Superior temporal gyrus (tissue), 1 donor: ENCODE data around the gene NPB.

ENCODE experiments used
- DNase-seq: peaks from one replicate; pipeline ENCODE4 v3.0.0-alpha.2; 2016; ENCODE audit errors: extremely low spot score

Gene NPB

GRCh38 chr17:81925860-81926450 is 23.9 kb downstream of the NPB start:
- no peak for DNase-seq

GRCh38 chr17:81926451-81927151 is 24.6 kb downstream of the NPB start:
- no peak for DNase-seq

GRCh38 chr17:81927152-81927652 is 25.2 kb downstream of the NPB start:
- DNase-seq: no peak

- DNase-seq: peak; percentile 96
Measured at GRCh38 chr17:81927653-81928543, 25.9 kb downstream of the NPB start, which contains the start of gene MAFG. Gene MAFG, minus strand, starts transcription at chr17:81927735. Its CDS starts 4,550 bp downstream, at chr17:81923185.

GRCh38 chr17:81928544-81929252 is 26.7 kb downstream of the NPB start:
- DNase-seq: no peak

- no peak for DNase-seq
Measured at GRCh38 chr17:81929253-81930141, 27.5 kb downstream of the NPB start.

- DNase-seq: no peak
Measured at GRCh38 chr17:81930142-81931125, 28.4 kb downstream of the NPB start.

GRCh38 chr17:81931189-81931556 is 29.1 kb downstream of the NPB start:
- DNase-seq: no peak

GRCh38 chr17:81931557-81932332 is 29.7 kb downstream of the NPB start:
- DNase-seq: no peak

GRCh38 chr17:81932333-81932983 is 30.4 kb downstream of the NPB start:
- DNase-seq: no peak

GRCh38 chr17:81933178-81933699 is 31.2 kb downstream of the NPB start:
- no peak for DNase-seq

GRCh38 chr17:81934098-81934757 is 32.2 kb downstream of the NPB start:
- no peak for DNase-seq

GRCh38 chr17:81934850-81935708 is 33.0 kb downstream of the NPB start:
- DNase-seq: no peak

GRCh38 chr17:81935709-81936084 is 33.7 kb downstream of the NPB start:
- no peak for DNase-seq

GRCh38 chr17:81939218-81939617 is 37.2 kb downstream of the NPB start:
- DNase-seq: no peak

GRCh38 chr17:81939881-81940385 is 37.9 kb downstream of the NPB start:
- DNase-seq: peak; percentile 63
